Transverse colon (tissue), 4 donors: ENCODE data around the gene SIPA1L2. TPM values are rescaled to one million over a fixed set of nuclear protein-coding genes. Genes with fewer than 3 reads are reported as not detected.

ENCODE experiments used
- DNase-seq: peaks from one replicate; pipeline ENCODE4 v3.0.0-alpha.2; 2019
- H3K27ac ChIP-seq, 4 donors: fragments of 200-600 bp; sonication (generic); 2 replicates each; pipeline ENCODE4 v1.5.1; 2016 to 2018; ENCODE audit warnings: inconsistent platforms in 4 of 4
- H3K27me3 ChIP-seq: fragments of 200-600 bp; sonication (generic); 2 replicates; pipeline ENCODE4 v1.5.1; 2017; ENCODE audit warnings: inconsistent platforms
- H3K36me3 ChIP-seq, 4 donors: fragments of 200-600 bp; sonication (generic); 2 replicates each; pipeline ENCODE4 v1.5.1; 2017 to 2019; ENCODE audit warnings: inconsistent platforms in 4 of 4
- H3K4me1 ChIP-seq, 4 donors: fragments of 200-600 bp; sonication (generic); 2 replicates each; pipeline ENCODE4 v1.5.1; 2017 to 2020; ENCODE audit warnings: inconsistent platforms in 4 of 4
- H3K4me3 ChIP-seq, 4 donors: fragments of 200-600 bp; sonication (generic); 1 replicate in 1 of 4; 2 replicates in 3 of 4; pipeline versions ENCODE4 v1.5.1 to v1.6.1; 2017 to 2019; ENCODE audit warnings: inconsistent platforms in 4 of 4
- H3K9me3 ChIP-seq, 2 donors: fragments of 200-600 bp; sonication (generic); 2 replicates each; pipeline ENCODE4 v1.5.1; 2017 to 2019; ENCODE audit warnings: inconsistent platforms in 2 of 2
- CTCF ChIP-seq, 5 experiments: fragments of 200-600 bp in 3 of 5; fragments of 450-650 bp in 2 of 5; sonication (generic) in 3 of 5; IDR thresholded peaks; 1 replicate in 2 of 5; 2 replicates in 3 of 5; pipeline ENCODE4 v1.5.1; 2016 to 2017; ENCODE audit warnings: antibody characterized with exemption in 5 of 5, inconsistent platforms in 3 of 5, mild to moderate bottlenecking in 2 of 5, moderate library complexity in 1 of 5
- EP300 ChIP-seq: sonication (generic); formaldehyde crosslinking; IDR thresholded peaks from one replicate; pipeline ENCODE4 v1.6.1; 2017; ENCODE audit warnings: antibody characterized with exemption, low read depth
- POLR2A ChIP-seq: fragments of 450-650 bp; IDR thresholded peaks from one replicate; pipeline ENCODE4 v1.6.1; 2016; ENCODE audit warnings: antibody characterized with exemption, mild to moderate bottlenecking, moderate library complexity
- POLR2AphosphoS5 ChIP-seq, 3 donors: sonication (generic); formaldehyde crosslinking; IDR thresholded peaks; one replicate each; pipeline ENCODE4 v1.6.1; 2016; ENCODE audit warnings: antibody characterized with exemption in 3 of 3
- WGBS, 2 donors: methylation state at CpG; one replicate each; pipeline ENCODE4 v1.1.5; 2018; ENCODE audit warnings: low coverage in 1 of 2; 5-methylcytosine and 5-hydroxymethylcytosine counted together
- in situ Hi-C, 4 donors: fragments of 200-750 bp; cut with MboI; loops; one replicate each; pipeline versions ENCODE4 v1.15.0 to v1.15.1; 2017; ENCODE audit warnings: low sequenced_read_pairs in 3 of 4, low pct_ligation_motif_present in 1 of 4, low pct_unique_long_range_greater_than_20kb in 1 of 4
- intact Hi-C: fragments of 100-400 bp; cut with DNase I; formaldehyde crosslinking; loops from one replicate; pipeline ENCODE4 v1.15.1; 2023; ENCODE audit warnings: low total_unique reads
- total RNA-seq, 4 donors: library from RNA; depleted of rRNA; stranded (reverse); fragments of >200 nt; gene quantifications; one replicate each; pipeline ENCODE4 v1.1.0, GENCODE V29; 2016

The SIPA1L2 gene
- total RNA-seq, 4 donors from 2014 or later = 63.0 to 144 (median 97.8) TPM

DNA sequence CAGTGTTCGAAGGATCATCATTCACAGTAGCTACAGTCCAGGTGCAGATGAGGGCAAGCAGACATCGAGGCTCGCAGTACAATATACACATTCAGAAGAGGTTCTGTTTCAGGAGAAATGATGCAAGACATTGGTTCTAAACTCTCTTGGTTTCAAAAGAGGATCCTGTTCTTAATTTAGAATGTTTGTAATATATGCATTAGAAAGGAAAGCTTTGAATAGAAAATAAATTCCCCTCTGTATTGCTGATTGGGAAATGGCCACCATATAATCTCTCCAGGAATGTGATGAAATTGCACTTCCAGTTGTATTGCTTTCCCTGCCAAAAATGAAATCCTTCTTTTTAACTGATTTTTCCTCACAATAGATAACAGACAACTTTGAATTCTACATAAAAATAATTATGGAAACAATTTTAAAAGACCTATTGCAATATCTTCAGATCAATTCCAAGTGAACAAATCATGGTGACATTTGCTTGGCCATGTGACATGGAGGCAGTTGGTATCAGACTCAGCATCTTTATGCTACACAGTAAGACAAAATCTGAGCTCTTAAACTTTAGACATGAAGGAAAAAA lies 27.6 kb upstream of the SIPA1L2 start:
- intact Hi-C loops = no loop called here
- H3K27me3 ChIP-seq = no peaks in the 10 kb centered on the region
- H3K4me3 ChIP-seq = no peak overlapping the region
- no peaks in the 10 kb centered on the region for H3K36me3 ChIP-seq
- no peak for DNase-seq
- H3K4me1 ChIP-seq = no peaks in the 10 kb centered on the region
- no peak for TF ChIP-seq POLR2AphosphoS5 (IDR thresholded peaks at IDR 0.05)
- no peak for TF ChIP-seq EP300
- no peak for TF ChIP-seq POLR2A
- TF ChIP-seq CTCF (IDR thresholded peaks at IDR 0.05) = no peak
- no peak overlapping the region for H3K27ac ChIP-seq
- 81 to 100% methylated on average over 1 to 3 of the region's 3 CpGs for WGBS, 2 donors
- no peaks in the 10 kb centered on the region for H3K9me3 ChIP-seq
- in situ Hi-C loops = no loop called here

- DNase-seq = no peak
- intact Hi-C loops = no loop called here
- Histone ChIP-seq H3K36me3 (no peaks in the 10 kb centered on the region), H3K27me3 (no peaks in the 10 kb centered on the region), H3K9me3 (no peaks in the 10 kb centered on the region), H3K4me3 (no peak overlapping the region), H3K27ac (no peak overlapping the region), H3K4me1 (no peaks in the 10 kb centered on the region)
- 67 to 83% methylated on average over 3 to 4 of the region's 4 CpGs for WGBS, 2 donors
- TF ChIP-seq EP300 (no peak), POLR2AphosphoS5 (IDR thresholded peaks at IDR 0.05) (no peak), POLR2A (no peak), CTCF (IDR thresholded peaks at IDR 0.05) (no peak)
- in situ Hi-C loops = no loop called here
Observed at GRCh38 chr1:232655746-232656085, 25.8 kb upstream of the SIPA1L2 start.

GRCh38 chr1:232655028-232655745 lies 25.3 kb upstream of the SIPA1L2 start:
- no peak for TF ChIP-seq CTCF (IDR thresholded peaks at IDR 0.05)
- TF ChIP-seq POLR2AphosphoS5 (IDR thresholded peaks at IDR 0.05) = no peak

GRCh38 chr1:232653789-232654188 lies 23.9 kb upstream of the SIPA1L2 start:
- H3K36me3 ChIP-seq = no peaks in the 10 kb centered on the region
- WGBS, 2 donors = 82 to 86% methylated on average over 3 of the region's 3 CpGs
- DNase-seq = no peak
- TF ChIP-seq EP300 (no peak), POLR2AphosphoS5 (IDR thresholded peaks at IDR 0.05) (no peak), POLR2A (no peak), CTCF (IDR thresholded peaks at IDR 0.05) (no peak)
- peaks cover 0 to 2% of the 10 kb centered on the region in 2 donors for H3K9me3 ChIP-seq
- H3K4me1 ChIP-seq = no peaks in the 10 kb centered on the region
- in situ Hi-C loops (no loop called here), intact Hi-C loops (no loop called here)
- H3K4me3 ChIP-seq = no peak overlapping the region
- H3K27ac ChIP-seq = no peak overlapping the region
- no peaks in the 10 kb centered on the region for H3K27me3 ChIP-seq

More at GRCh38 chr1:232655028-232655745, 25.3 kb upstream of the SIPA1L2 start:
- H3K4me3 ChIP-seq = no peak overlapping the region
- H3K27ac ChIP-seq = no peak overlapping the region
- no peaks in the 10 kb centered on the region for H3K36me3 ChIP-seq
- DNase-seq = no peak
- no peaks in the 10 kb centered on the region for H3K9me3 ChIP-seq
- 70 to 78% methylated on average over 5 of the region's 5 CpGs for WGBS, 2 donors
- H3K4me1 ChIP-seq = no peaks in the 10 kb centered on the region
- in situ Hi-C loops = no loop called here
- intact Hi-C loops = no loop called here
- no peaks in the 10 kb centered on the region for H3K27me3 ChIP-seq
